ENCODE results near the gene TRAPPC10. TPM values are rescaled to one million over a fixed set of nuclear protein-coding genes. Genes with fewer than 3 reads are reported as not detected.

Gene TRAPPC10
- total and polyA plus RNA-seq, 2 experiments from 2014 or later = 12.9 to 16.6 TPM

DNA sequence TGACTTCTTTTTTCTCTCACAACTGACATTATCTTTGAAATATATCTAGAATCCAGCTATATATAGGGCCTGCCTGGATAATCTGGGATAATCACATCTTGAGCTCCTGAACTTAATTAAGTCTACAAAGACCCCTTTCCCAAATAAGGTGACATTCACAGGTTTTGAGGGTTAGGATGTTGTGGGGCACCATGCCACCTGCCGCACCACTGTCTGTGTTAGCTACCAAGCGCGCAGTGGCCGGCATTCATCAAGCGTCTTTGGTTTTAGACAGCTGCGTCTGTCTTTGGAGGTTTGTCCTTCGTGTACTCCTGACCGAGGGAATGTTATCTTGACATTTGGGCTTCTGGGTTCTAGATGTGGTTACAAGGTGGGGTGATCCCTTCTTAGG, 7.5 kb downstream of the TRAPPC10 start:
- no peaks in the 10 kb centered on the region for H3K9me3 ChIP-seq (ENCODE audit: low read depth)
- H2AFZ ChIP-seq = no peak overlapping the region
- no peaks in the 10 kb centered on the region for H3K9me2 ChIP-seq (replicated peaks; ENCODE audit: insufficient read depth)
- H3K4me1 ChIP-seq (ENCODE audit: insufficient read depth) = peaks cover 1% of the 10 kb centered on the region
- H3K4me3 ChIP-seq = no peak overlapping the region
- H4K20me1 ChIP-seq (ENCODE audit: insufficient read depth, poor library complexity, severe bottlenecking) = peaks cover 71% of the 10 kb centered on the region
- 96% methylated on average over 8 of the region's 8 CpGs for WGBS (ENCODE audit: low lambda C conversion rate, missing lambda C conversion rate)
- no peaks in the 10 kb centered on the region for H3K27me3 ChIP-seq
- no peak overlapping the region for H3K4me2 ChIP-seq
- H3K27ac ChIP-seq = no peak overlapping the region
- DNase-seq (ENCODE audit: low spot score) = no peak
- TF ChIP-seq CTCF (IDR thresholded peaks at IDR 0.05; ENCODE audit: poor library complexity) = no peak
- TF ChIP-seq EZH2 (IDR thresholded peaks at IDR 0.05; ENCODE audit: borderline replicate concordance) = no peak
- TF ChIP-seq EZH2phosphoT487 (IDR thresholded peaks at IDR 0.05; ENCODE audit: low read depth, severe bottlenecking, unreplicated experiment) = no peak
- no peaks in the 10 kb centered on the region for H3K36me3 ChIP-seq (replicated peaks; ENCODE audit: insufficient read depth, low read depth)
- peaks cover 97% of the 10 kb centered on the region for H3K79me2 ChIP-seq

- Histone ChIP-seq H3K36me3 (replicated peaks; ENCODE audit: insufficient read depth, low read depth) (no peaks in the 10 kb centered on the region), H3K9me3 (ENCODE audit: low read depth) (no peaks in the 10 kb centered on the region), H4K20me1 (ENCODE audit: insufficient read depth, poor library complexity, severe bottlenecking) (peaks cover 72% of the 10 kb centered on the region), H3K4me1 (ENCODE audit: insufficient read depth) (peaks cover 9% of the 10 kb centered on the region), H3K27me3 (no peaks in the 10 kb centered on the region), H3K4me3 (no peak overlapping the region), H2AFZ (no peak overlapping the region), H3K27ac (no peak overlapping the region), H3K4me2 (no peak overlapping the region), H3K9me2 (replicated peaks; ENCODE audit: insufficient read depth) (no peaks in the 10 kb centered on the region), H3K79me2 (peaks cover 97% of the 10 kb centered on the region)
- TF ChIP-seq EZH2 (IDR thresholded peaks at IDR 0.05; ENCODE audit: borderline replicate concordance) (no peak), EZH2phosphoT487 (IDR thresholded peaks at IDR 0.05; ENCODE audit: low read depth, severe bottlenecking, unreplicated experiment) (no peak), CTCF (IDR thresholded peaks at IDR 0.05; ENCODE audit: poor library complexity) (no peak)
- no peak for DNase-seq (ENCODE audit: low spot score)
- 87% methylated on average over 4 of the region's 4 CpGs for WGBS (ENCODE audit: low lambda C conversion rate, missing lambda C conversion rate)
These were observed 8.4 kb downstream of the TRAPPC10 start for GRCh38 chr21:44020551-44020950.

- Histone ChIP-seq H3K4me2 (no peak overlapping the region), H3K9me2 (replicated peaks; ENCODE audit: insufficient read depth) (no peaks in the 10 kb centered on the region), H2AFZ (no peak overlapping the region), H3K36me3 (replicated peaks; ENCODE audit: insufficient read depth, low read depth) (no peaks in the 10 kb centered on the region), H3K79me2 (peaks cover 97% of the 10 kb centered on the region), H3K9me3 (ENCODE audit: low read depth) (no peaks in the 10 kb centered on the region), H4K20me1 (ENCODE audit: insufficient read depth, poor library complexity, severe bottlenecking) (peaks cover 70% of the 10 kb centered on the region), H3K27ac (no peak overlapping the region), H3K27me3 (no peaks in the 10 kb centered on the region), H3K4me1 (ENCODE audit: insufficient read depth) (peaks cover 9% of the 10 kb centered on the region), H3K4me3 (no peak overlapping the region)
- no peak for TF ChIP-seq CTCF (IDR thresholded peaks at IDR 0.05; ENCODE audit: poor library complexity)
- no peak for TF ChIP-seq EZH2phosphoT487 (IDR thresholded peaks at IDR 0.05; ENCODE audit: low read depth, severe bottlenecking, unreplicated experiment)
- no peak for TF ChIP-seq EZH2 (IDR thresholded peaks at IDR 0.05; ENCODE audit: borderline replicate concordance)
- 54% methylated on average over 1 of the region's 1 CpG for WGBS (ENCODE audit: low lambda C conversion rate, missing lambda C conversion rate)
- no peak for DNase-seq (ENCODE audit: low spot score)
These were observed 9.0 kb downstream of the TRAPPC10 start for GRCh38 chr21:44021064-44021463.

DNA sequence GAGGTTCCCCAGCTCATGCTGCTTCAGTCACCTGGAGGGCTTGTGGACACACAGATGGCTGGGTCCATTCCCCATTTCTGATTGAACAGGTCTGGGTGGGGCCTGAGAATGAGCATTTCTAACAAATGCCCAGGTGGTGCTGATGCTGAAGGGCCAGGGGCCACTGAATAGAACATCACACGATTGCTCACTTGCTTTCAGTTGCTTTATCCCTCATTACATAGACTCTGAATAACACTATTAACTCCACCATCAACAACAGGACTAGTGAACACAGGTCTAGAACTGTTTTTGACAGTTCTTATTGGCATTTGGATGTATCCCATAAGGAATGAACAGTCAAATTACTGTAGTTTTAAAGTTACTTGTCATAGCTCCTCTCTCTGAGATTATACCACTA, 12.1 kb downstream of the TRAPPC10 start:
- Histone ChIP-seq H3K27ac (peak overlapping the region; percentile 69), H3K4me3 (no peak overlapping the region), H3K9me2 (replicated peaks; ENCODE audit: insufficient read depth) (no peaks in the 10 kb centered on the region), H3K4me1 (ENCODE audit: insufficient read depth) (peaks cover 9% of the 10 kb centered on the region), H3K79me2 (peaks cover 97% of the 10 kb centered on the region), H3K27me3 (no peaks in the 10 kb centered on the region), H3K9me3 (ENCODE audit: low read depth) (no peaks in the 10 kb centered on the region), H2AFZ (no peak overlapping the region), H3K4me2 (no peak overlapping the region), H3K36me3 (replicated peaks; ENCODE audit: insufficient read depth, low read depth) (no peaks in the 10 kb centered on the region), H4K20me1 (ENCODE audit: insufficient read depth, poor library complexity, severe bottlenecking) (peaks cover 79% of the 10 kb centered on the region)
- TF ChIP-seq EZH2phosphoT487 (IDR thresholded peaks at IDR 0.05; ENCODE audit: low read depth, severe bottlenecking, unreplicated experiment) (no peak), CTCF (IDR thresholded peaks at IDR 0.05; ENCODE audit: poor library complexity) (no peak), EZH2 (IDR thresholded peaks at IDR 0.05; ENCODE audit: borderline replicate concordance) (no peak)
- WGBS (ENCODE audit: low lambda C conversion rate, missing lambda C conversion rate) = 88% methylated on average over 1 of the region's 1 CpG
- no peak for DNase-seq (ENCODE audit: low spot score)

Measured in hepatocyte (in vitro differentiated cells).